Breast epithelium (tissue), 3 donors: Measurements from ENCODE around the gene EDC4.

ENCODE experiments used
- CTCF ChIP-seq, 3 donors: fragments of 450-650 bp; IDR thresholded peaks; one replicate each; pipeline ENCODE4 v1.5.1; 2016 to 2017; ENCODE audit warnings: antibody characterized with exemption in 3 of 3, mild to moderate bottlenecking in 3 of 3, moderate library complexity in 3 of 3
- POLR2A ChIP-seq: fragments of 450-650 bp; IDR thresholded peaks from one replicate; pipeline ENCODE4 v1.6.1; 2016; ENCODE audit warnings: antibody characterized with exemption, mild to moderate bottlenecking, moderate library complexity

- TF ChIP-seq CTCF (IDR thresholded peaks at IDR 0.05) (no peak), POLR2A (no peak)
Measured at GRCh38 chr16:67881621-67882161, 8.8 kb downstream of the EDC4 start.
